GM12891 (cell line): ENCODE measurements around the gene ANKRD29.

ENCODE experiments used
- POLR2A ChIP-seq: IDR thresholded peaks from 2 replicates; pipeline ENCODE4 v1.6.1; 2011; ENCODE audit warnings: low read depth, low read length, control low read depth
- POLR2AphosphoS5 ChIP-seq: IDR thresholded peaks from 2 replicates; pipeline ENCODE4 v1.6.1; 2011; ENCODE audit warnings: low read depth, low read length, control low read depth
- POU2F2 ChIP-seq: IDR thresholded peaks from 2 replicates; pipeline ENCODE4 v1.6.1; 2011; ENCODE audit warnings: low read depth, mild to moderate bottlenecking, control low read depth, low read length, moderate library complexity
- SPI1 ChIP-seq: IDR thresholded peaks from 2 replicates; pipeline ENCODE4 v1.6.1; 2011; ENCODE audit warnings: low read depth, low read length, control low read depth
- TAF1 ChIP-seq: IDR thresholded peaks from 2 replicates; pipeline ENCODE4 v1.6.1; 2011; ENCODE audit warnings: low read depth, low read length, control low read depth

DNA sequence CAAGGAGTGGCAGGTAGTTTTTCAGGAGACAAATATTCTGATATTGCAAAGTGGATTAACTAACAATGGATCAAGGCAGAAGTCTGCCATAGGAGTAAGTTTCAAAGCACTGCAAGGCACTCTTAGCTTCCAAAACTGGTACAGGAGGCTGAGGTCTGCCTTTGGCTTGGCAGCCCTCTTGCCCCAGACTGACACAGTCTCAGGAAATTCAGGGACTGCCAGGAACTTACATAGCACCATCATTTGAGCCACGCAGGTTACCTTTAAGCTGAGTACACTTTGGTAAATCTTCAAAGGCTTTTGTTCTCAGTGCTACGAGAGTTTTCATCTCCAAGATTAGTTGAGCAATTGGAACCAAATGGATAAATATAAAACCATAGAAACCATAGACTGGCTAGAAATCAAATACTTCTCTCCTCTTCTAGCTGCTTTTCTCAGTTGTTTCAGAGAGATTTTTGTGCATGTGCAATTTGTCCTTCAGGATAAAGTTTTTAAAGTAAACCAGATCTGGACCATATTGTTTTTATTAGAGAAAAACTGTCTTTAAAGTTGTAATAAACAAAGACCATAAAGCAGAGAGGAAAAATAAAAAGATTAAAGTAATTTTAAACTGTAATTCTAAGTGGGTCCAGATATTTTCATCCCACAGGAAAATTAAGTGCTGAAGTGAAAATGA, 18.8 kb downstream of the ANKRD29 start:
- TF ChIP-seq POLR2AphosphoS5 (no peak), TAF1 (no peak), POLR2A (no peak), POU2F2 (no peak), SPI1 (no peak)
